Endothelial cell of umbilical vein (primary cell): ENCODE measurements around the gene LDLRAD3. TPM values are rescaled to one million over a fixed set of nuclear protein-coding genes. Genes with fewer than 3 reads are reported as not detected.
A peak's percentile ranks its signal among the peaks of the same experiment; 100 is the strongest.

Source experiments
- BruUV-seq: library from RNA; stranded (reverse); fragments of 400-500 nt; replicated peaks from 2 replicates; lab custom pipeline; 2021; lab: Mats Ljungman, UMichigan
- CTCF ChIA-PET: fragments of 300-600, 350-600 bp; sonication (Branson Sonifier 250); formaldehyde crosslinking; loops from one replicate; lab custom pipeline; 2021; ENCODE audit warnings: antibody characterized with exemption, inconsistent platforms; lab: Charles Lee
- POLR2A ChIA-PET: fragments of 300-600, 350-600 bp; sonication (Branson Sonifier 250); formaldehyde crosslinking; loops from one replicate; lab custom pipeline; 2021; ENCODE audit warnings: antibody characterized with exemption, inconsistent platforms; lab: Charles Lee
- DNase-seq: peaks from one replicate; pipeline ENCODE4 v3.0.0-alpha.2; 2011; ENCODE audit warnings: low read depth, low spot score
- FAIRE-seq: peaks from 2 replicates; lab custom pipeline; 2011; peaks lifted over from hg19 to GRCh38; lab: Jason Lieb, UNC
- H2AFZ ChIP-seq: 2 replicates; pipeline ENCODE4 v1.6.0; 2012; ENCODE audit warnings: low read depth, low read length, control low read depth, inconsistent platforms
- H3K27ac ChIP-seq: 2 replicates; pipeline ENCODE4 v1.5.1; 2011; ENCODE audit warnings: low read depth, mild to moderate bottlenecking, control low read depth, low read length, moderate library complexity; ENCODE audit not compliant: insufficient read depth
- H3K27me3 ChIP-seq, 2 experiments: 2 replicates each; pipeline versions ENCODE4 v1.6.0 to v1.6.1; 2011; ENCODE audit warnings: low read length in 2 of 2, mixed read lengths in 1 of 2; ENCODE audit not compliant: control insufficient read depth in 2 of 2, insufficient read depth in 2 of 2
- H3K36me3 ChIP-seq, 2 experiments: 2 replicates in 1 of 2; 3 replicates in 1 of 2; pipeline ENCODE4 v1.5.1; 2011; ENCODE audit warnings: low read length in 2 of 2, mild to moderate bottlenecking in 1 of 2, moderate library complexity in 1 of 2; ENCODE audit not compliant: control insufficient read depth in 2 of 2, insufficient read depth in 2 of 2; ENCODE audit errors: extremely low read depth in 1 of 2
- H3K4me1 ChIP-seq: 3 replicates; pipeline ENCODE4 v1.5.1; 2011; ENCODE audit warnings: mild to moderate bottlenecking, low read length; ENCODE audit not compliant: control insufficient read depth, insufficient read depth; ENCODE audit errors: extremely low read depth
- H3K4me2 ChIP-seq: 2 replicates; pipeline ENCODE4 v1.6.1; 2011; ENCODE audit warnings: low read length, control low read depth, mixed read lengths; ENCODE audit not compliant: insufficient read depth
- H3K4me3 ChIP-seq, 3 experiments: fragments of 200-600 bp in 1 of 3; sonication (generic), shearing (Covaris generic) in 1 of 3; replicated peaks in 1 of 3; 2 replicates each; pipeline ENCODE4 v1.5.1; 2011 to 2016; ENCODE audit warnings: control low read depth in 3 of 3, low read length in 3 of 3, mild to moderate bottlenecking in 2 of 3, inconsistent platforms in 1 of 3, low read depth in 1 of 3, moderate library complexity in 1 of 3; ENCODE audit not compliant: insufficient read depth in 1 of 3
- H3K79me2 ChIP-seq: 2 replicates; pipeline ENCODE4 v1.6.0; 2012; ENCODE audit warnings: low read length, inconsistent platforms; ENCODE audit not compliant: control insufficient read depth, insufficient read depth
- H3K9ac ChIP-seq: replicated peaks from 2 replicates; pipeline ENCODE3; 2011; ENCODE audit warnings: low read length, control low read depth; ENCODE audit not compliant: insufficient read depth; ENCODE audit errors: extremely low read depth
- H3K9me1 ChIP-seq: replicated peaks from 3 replicates; pipeline ENCODE4 v1.6.0; 2011; ENCODE audit warnings: mild to moderate bottlenecking, low read length; ENCODE audit not compliant: control insufficient read depth, insufficient read depth; ENCODE audit errors: extremely low read depth
- H3K9me3 ChIP-seq: replicated peaks from 2 replicates; pipeline ENCODE4 v1.5.1; 2012; ENCODE audit warnings: low read length, inconsistent platforms; ENCODE audit not compliant: control insufficient read depth, insufficient read depth
- H4K20me1 ChIP-seq: replicated peaks from 2 replicates; pipeline ENCODE3; 2011; ENCODE audit warnings: mild to moderate bottlenecking, low read length; ENCODE audit not compliant: control insufficient read depth, insufficient read depth; ENCODE audit errors: extremely low read depth
- EZH2 ChIP-seq: IDR thresholded peaks from 2 replicates; pipeline ENCODE4 v1.6.1; 2012; ENCODE audit warnings: borderline replicate concordance, low read depth, mild to moderate bottlenecking, moderate library complexity, low read length, inconsistent platforms; ENCODE audit not compliant: severe bottlenecking
- FOS ChIP-seq: IDR thresholded peaks from 2 replicates; pipeline ENCODE4 v1.6.1; 2011; ENCODE audit warnings: mild to moderate bottlenecking, low read length, moderate library complexity, borderline replicate concordance; ENCODE audit not compliant: insufficient read depth
- GATA2 ChIP-seq: IDR thresholded peaks from 2 replicates; pipeline ENCODE4 v1.7.0; 2011; ENCODE audit warnings: low read depth, mild to moderate bottlenecking, moderate library complexity, mixed read lengths, low read length; ENCODE audit not compliant: insufficient read length, insufficient read depth
- JUN ChIP-seq: IDR thresholded peaks from 2 replicates; pipeline ENCODE4 v1.6.1; 2011; ENCODE audit warnings: borderline replicate concordance, low read depth; ENCODE audit not compliant: insufficient read length, insufficient read depth
- MYC ChIP-seq: IDR thresholded peaks from one replicate; pipeline ENCODE4 v1.6.1; 2011; ENCODE audit warnings: mild to moderate bottlenecking, low read depth, low read length
- POLR2A ChIP-seq: IDR thresholded peaks from 2 replicates; pipeline ENCODE4 v1.6.1; 2012; ENCODE audit warnings: low read depth, mild to moderate bottlenecking, control low read depth, low read length
- POLR2AphosphoS5 ChIP-seq: IDR thresholded peaks from 2 replicates; pipeline ENCODE4 v1.6.1; 2012; ENCODE audit warnings: low read depth, mild to moderate bottlenecking, control low read depth, low read length, moderate library complexity; ENCODE audit not compliant: insufficient read depth
- dilution Hi-C: fragments of 300-500 bp; cut with MboI; formaldehyde crosslinking; loops from one replicate; pipeline ENCODE4 v1.15.0; 2019; ENCODE audit warnings: low sequenced_read_pairs; ENCODE audit not compliant: extremely low pct_ligation_motif_present
- intact Hi-C: fragments of 100-400 bp; cut with micrococcal nuclease; formaldehyde crosslinking; loops from one replicate; pipeline ENCODE4 v1.10.0; 2022
- polyA plus RNA-seq, 4 experiments: library from polyadenylated mRNA; depleted of rRNA in 3 of 4; stranded (reverse) in 3 of 4; unstranded in 1 of 4; fragments of >200 nt; gene quantifications; 2 replicates each; pipeline versions ENCODE4 v1.2.1 to v1.2.3, GENCODE V29; 2011 to 2012; ENCODE audit warnings: missing spikeins in 1 of 4
- total RNA-seq: library from RNA; stranded (reverse); gene quantifications from 2 replicates; pipeline ENCODE4 v1.2.3, GENCODE V29; 2021
- TF ChIP-seq, protein P1 (sequence below), 2 donors: IDR thresholded peaks; 1 replicate in 1 of 2; 2 replicates in 1 of 2; pipeline ENCODE4 v1.5.1; 2011; ENCODE audit warnings: low read length in 2 of 2, mild to moderate bottlenecking in 2 of 2, moderate library complexity in 2 of 2, control low read depth in 1 of 2, inconsistent platforms in 1 of 2, low read depth in 1 of 2; ENCODE audit not compliant: insufficient read depth in 1 of 2; ENCODE audit errors: extremely low read depth in 1 of 2
- TF ChIP-seq, protein P2 (sequence below): IDR thresholded peaks from 2 replicates; pipeline ENCODE4 v1.6.1; 2011; ENCODE audit not compliant: insufficient read depth, insufficient read length

LDLRAD3 gene
- total and polyA plus RNA-seq, 2 donors (not counting 3 experiments of a cell fraction or from before 2014, with no cell fraction given): 17.9 to 25.1 TPM

DNA sequence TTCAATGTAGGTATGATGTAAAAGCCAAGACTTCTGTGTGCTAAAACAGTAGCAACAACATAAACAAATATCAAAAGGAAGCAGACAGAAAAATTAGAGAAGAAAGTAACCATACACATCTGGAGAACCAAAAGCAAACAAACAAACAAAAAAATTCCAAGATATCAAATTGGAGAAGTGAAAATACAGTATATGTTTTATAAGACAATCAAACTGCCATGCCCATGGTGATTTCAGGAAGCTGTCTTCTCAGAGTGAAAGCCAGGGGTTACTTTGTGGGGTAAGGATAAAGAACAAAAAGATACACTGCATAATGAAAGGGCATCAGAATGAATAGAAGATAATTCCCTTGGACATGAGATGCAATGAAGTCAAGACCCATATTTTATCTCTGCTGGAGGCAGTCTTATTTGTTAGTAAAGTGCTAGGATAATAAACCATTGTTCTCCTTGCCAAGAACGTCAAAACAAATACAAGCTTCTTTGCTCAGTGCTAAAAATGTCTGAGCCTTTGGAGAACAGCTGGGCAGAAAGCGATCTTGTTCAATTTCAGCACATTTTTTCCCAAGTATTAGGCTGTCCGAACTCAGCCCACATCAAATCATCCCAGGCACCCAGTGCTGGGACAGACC, 38.1 kb upstream of the LDLRAD3 start:
- Histone ChIP-seq H3K9ac (no peak overlapping the region), H3K9me3 (no peaks in the 10 kb centered on the region), H3K27ac (no peak overlapping the region), H3K36me3 (no peaks in the 10 kb centered on the region), H3K4me1 (peaks cover 20% of the 10 kb centered on the region), H3K27me3 (no peaks in the 10 kb centered on the region), H3K4me3 (no peak overlapping the region), H3K4me2 (no peak overlapping the region), H4K20me1 (no peaks in the 10 kb centered on the region), H2AFZ (no peak overlapping the region), H3K79me2 (no peaks in the 10 kb centered on the region), H3K9me1 (no peaks in the 10 kb centered on the region)
- ChIA-PET POLR2A (no interaction called here), CTCF (interaction anchor here (1.2 to 2.1 kb wide), 4 partner anchors 9 to 353 kb away, joined by 3 to 5 read pairs (median 4); no protein-coding TSS in a partner anchor)
- BruUV-seq: no TSS peak
- TF ChIP-seq MYC (no peak), GATA2 (no peak), POLR2A (no peak), EZH2 (no peak), POLR2AphosphoS5 (no peak), JUN (no peak), FOS (no peak)
- TF ChIP-seq, protein P1, sequence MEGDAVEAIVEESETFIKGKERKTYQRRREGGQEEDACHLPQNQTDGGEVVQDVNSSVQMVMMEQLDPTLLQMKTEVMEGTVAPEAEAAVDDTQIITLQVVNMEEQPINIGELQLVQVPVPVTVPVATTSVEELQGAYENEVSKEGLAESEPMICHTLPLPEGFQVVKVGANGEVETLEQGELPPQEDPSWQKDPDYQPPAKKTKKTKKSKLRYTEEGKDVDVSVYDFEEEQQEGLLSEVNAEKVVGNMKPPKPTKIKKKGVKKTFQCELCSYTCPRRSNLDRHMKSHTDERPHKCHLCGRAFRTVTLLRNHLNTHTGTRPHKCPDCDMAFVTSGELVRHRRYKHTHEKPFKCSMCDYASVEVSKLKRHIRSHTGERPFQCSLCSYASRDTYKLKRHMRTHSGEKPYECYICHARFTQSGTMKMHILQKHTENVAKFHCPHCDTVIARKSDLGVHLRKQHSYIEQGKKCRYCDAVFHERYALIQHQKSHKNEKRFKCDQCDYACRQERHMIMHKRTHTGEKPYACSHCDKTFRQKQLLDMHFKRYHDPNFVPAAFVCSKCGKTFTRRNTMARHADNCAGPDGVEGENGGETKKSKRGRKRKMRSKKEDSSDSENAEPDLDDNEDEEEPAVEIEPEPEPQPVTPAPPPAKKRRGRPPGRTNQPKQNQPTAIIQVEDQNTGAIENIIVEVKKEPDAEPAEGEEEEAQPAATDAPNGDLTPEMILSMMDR (IDR thresholded peaks at IDR 0.05; ENCODE audit: extremely low read depth in 1 of 2, insufficient read depth in 1 of 2, low read depth in 1 of 2, low read length in 2 of 2): no peak
- TF ChIP-seq, protein P2, sequence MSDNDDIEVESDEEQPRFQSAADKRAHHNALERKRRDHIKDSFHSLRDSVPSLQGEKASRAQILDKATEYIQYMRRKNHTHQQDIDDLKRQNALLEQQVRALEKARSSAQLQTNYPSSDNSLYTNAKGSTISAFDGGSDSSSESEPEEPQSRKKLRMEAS: no peak
- FAIRE-seq: peak; percentile 21
- peak; percentile 24 for DNase-seq
- intact Hi-C loops: loop anchor here (5.0 to 10.0 kb wide), 2 partner anchors 99 to 227 kb away; no protein-coding TSS in a partner anchor
- dilution Hi-C loops: no loop called here
